Stromal cell of bone marrow (primary cell): ENCODE data around the gene PTX3.

Source experiments
- DNase-seq: peaks from one replicate; pipeline ENCODE4 v3.0.0-alpha.2; 2012; ENCODE audit warnings: low read depth

PTX3 gene

GRCh38 chr3:157475921-157476414 is 39.3 kb downstream of the PTX3 start:
- DNase-seq = peak; percentile 66

- no peak for DNase-seq
Measured at GRCh38 chr3:157477441-157477840, 40.8 kb downstream of the PTX3 start.

- DNase-seq = no peak
Measured at GRCh38 chr3:157479464-157480243, 43.0 kb downstream of the PTX3 start.

DNA sequence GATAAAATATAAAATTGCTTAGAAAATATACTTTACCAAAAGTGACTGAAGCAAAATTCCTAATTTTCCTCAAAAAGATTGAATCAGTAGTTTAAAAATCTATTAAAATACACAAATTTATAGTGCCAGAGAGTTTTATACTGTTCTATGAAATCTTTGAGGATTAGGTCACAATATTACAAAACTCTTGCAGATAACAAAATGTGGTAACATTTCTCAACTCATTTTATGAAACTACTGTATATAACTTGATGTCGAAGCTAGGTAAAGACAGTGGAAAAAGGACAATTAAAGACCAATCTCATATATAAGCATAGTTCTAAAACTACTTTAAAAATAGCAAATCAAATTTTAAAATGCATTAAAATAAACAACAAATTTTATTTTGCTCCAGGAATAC is 50.7 kb downstream of the PTX3 start:
- DNase-seq = no peak

GRCh38 chr3:157488144-157488543 is 51.5 kb downstream of the PTX3 start:
- no peak for DNase-seq

DNA sequence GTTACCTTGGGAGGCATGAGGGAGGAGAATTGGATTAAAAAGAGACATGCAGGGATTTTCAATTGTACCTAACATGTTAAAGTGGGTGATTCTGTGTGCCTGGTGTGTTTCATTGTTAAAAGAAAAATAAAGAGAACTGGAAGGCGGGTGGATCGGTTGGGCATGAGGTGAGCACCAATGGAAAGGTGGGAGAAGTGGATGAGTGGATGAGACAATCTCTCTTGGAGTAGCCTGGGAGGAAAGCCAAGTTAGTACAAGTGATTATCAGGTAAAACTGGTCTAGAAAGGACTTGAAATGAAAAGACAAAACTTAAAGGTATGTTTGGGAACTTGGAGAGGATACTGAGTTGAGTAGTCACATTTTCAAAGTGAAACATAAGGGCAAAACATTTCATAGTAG is 54.5 kb downstream of the PTX3 start:
- DNase-seq = no peak
